Fibroblast of lung (primary cell): Measurements from ENCODE around the gene ADARB1. TPM values are rescaled to one million over a fixed set of nuclear protein-coding genes. Genes with fewer than 3 reads are reported as not detected.

Source experiments
- DNase-seq, 2 donors: peaks; one replicate each; pipeline versions ENCODE4 v3.0.0 to v3.0.0-alpha.2; 2010; ENCODE audit warnings: low read depth in 2 of 2
- H2AFZ ChIP-seq: 2 replicates; pipeline ENCODE4 v1.5.1; 2012; ENCODE audit warnings: low read length, control low read depth, inconsistent platforms
- H3K27ac ChIP-seq: 2 replicates; pipeline ENCODE4 v1.5.1; 2011; ENCODE audit warnings: low read length, control low read depth; ENCODE audit not compliant: insufficient read depth
- H3K27me3 ChIP-seq: 2 replicates; pipeline ENCODE4 v1.5.1; 2011; ENCODE audit warnings: mild to moderate bottlenecking, low read length; ENCODE audit not compliant: control insufficient read depth, insufficient read depth
- H3K36me3 ChIP-seq: 2 replicates; pipeline ENCODE4 v1.5.1; 2011; ENCODE audit warnings: low read length; ENCODE audit not compliant: control insufficient read depth, insufficient read depth
- H3K4me1 ChIP-seq: 2 replicates; pipeline ENCODE4 v1.5.1; 2011; ENCODE audit warnings: low read length; ENCODE audit not compliant: control insufficient read depth, insufficient read depth; ENCODE audit errors: extremely low read depth
- H3K4me2 ChIP-seq: 2 replicates; pipeline ENCODE4 v1.5.1; 2011; ENCODE audit warnings: low read length, control low read depth; ENCODE audit not compliant: insufficient read depth; ENCODE audit errors: extremely low read depth
- H3K4me3 ChIP-seq, 4 experiments: fragments of 200-600 bp in 1 of 4; sonication (generic) in 1 of 4; replicated peaks in 1 of 4; 2 replicates each; pipeline ENCODE4 v1.5.1; 2011 to 2016; ENCODE audit warnings: low read length in 4 of 4, low read depth in 3 of 4, mild to moderate bottlenecking in 3 of 4, control low read depth in 2 of 4, inconsistent platforms in 1 of 4, mixed read lengths in 1 of 4; ENCODE audit not compliant: insufficient read depth in 1 of 4; ENCODE audit errors: control extremely low read depth in 1 of 4
- H3K79me2 ChIP-seq: 2 replicates; pipeline ENCODE4 v1.5.1; 2012; ENCODE audit warnings: mild to moderate bottlenecking, low read length, inconsistent platforms; ENCODE audit not compliant: control insufficient read depth, insufficient read depth
- H3K9ac ChIP-seq: 2 replicates; pipeline ENCODE4 v1.5.1; 2011; ENCODE audit warnings: mild to moderate bottlenecking, low read length, control low read depth; ENCODE audit not compliant: insufficient read depth
- H3K9me3 ChIP-seq: 2 replicates; pipeline ENCODE4 v1.5.1; 2012; ENCODE audit warnings: low read depth, low read length; ENCODE audit not compliant: control insufficient read depth, insufficient read depth
- H4K20me1 ChIP-seq: 2 replicates; pipeline ENCODE4 v1.5.1; 2011; ENCODE audit warnings: low read length; ENCODE audit not compliant: control insufficient read depth, insufficient read depth; ENCODE audit errors: extremely low read depth
- EZH2 ChIP-seq: IDR thresholded peaks from 2 replicates; pipeline ENCODE4 v1.5.1; 2012; ENCODE audit warnings: low read length, control low read depth, mild to moderate bottlenecking; ENCODE audit errors: missing control alignments
- polyA plus RNA-seq, 2 donors: library from polyadenylated mRNA; depleted of rRNA in 1 of 2; stranded (reverse) in 1 of 2; unstranded in 1 of 2; fragments of >200 nt; gene quantifications; 2 replicates each; pipeline ENCODE4 v1.2.1, GENCODE V29; 2011 to 2012; ENCODE audit warnings: missing spikeins in 1 of 2
- total RNA-seq: library from RNA; depleted of rRNA; stranded (reverse); fragments of >200 nt; gene quantifications from 2 replicates; pipeline ENCODE4 v1.2.1, GENCODE V29; 2014
- TF ChIP-seq, protein P1 (sequence below), 2 donors: IDR thresholded peaks in 1 of 2; conservative IDR thresholded peaks in 1 of 2; 1 replicate in 1 of 2; 2 replicates in 1 of 2; pipeline ENCODE4 v1.5.1; 2011 to 2012; ENCODE audit warnings: low read length in 2 of 2, control low read depth in 1 of 2, inconsistent platforms in 1 of 2, low read depth in 1 of 2, mild to moderate bottlenecking in 1 of 2

ADARB1 gene
- total and polyA plus RNA-seq, 2 donors (not counting 1 experiment from before 2014, with no cell fraction given): 20.2 to 25.3 TPM

DNA sequence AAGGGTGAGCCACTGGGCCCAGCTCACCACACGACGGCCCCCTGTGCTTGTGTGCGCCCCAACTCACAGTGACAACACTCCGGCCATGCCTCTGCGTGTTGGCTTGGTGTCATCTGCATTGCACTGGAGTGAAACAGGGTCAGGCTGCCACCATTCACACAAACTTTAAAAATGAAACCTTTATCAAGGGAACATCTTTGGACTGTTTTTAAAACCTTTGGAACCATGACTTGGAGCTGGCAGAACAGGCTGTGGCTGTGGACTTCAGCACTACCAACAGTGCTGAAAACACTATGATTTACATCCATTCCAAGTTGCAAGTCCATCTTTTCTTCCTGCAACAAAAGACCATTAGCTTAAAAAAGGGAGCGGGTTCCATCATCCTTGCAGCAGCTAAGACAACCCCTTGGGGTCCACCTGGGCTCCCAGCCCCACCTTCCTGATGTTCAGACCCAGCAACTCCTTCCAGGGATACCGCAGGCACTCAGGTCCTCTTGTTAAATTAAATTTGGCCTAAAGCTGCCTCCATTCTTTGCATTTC, 187.7 kb downstream of the ADARB1 start:
- TF ChIP-seq EZH2: no peak
- TF ChIP-seq, protein P1, sequence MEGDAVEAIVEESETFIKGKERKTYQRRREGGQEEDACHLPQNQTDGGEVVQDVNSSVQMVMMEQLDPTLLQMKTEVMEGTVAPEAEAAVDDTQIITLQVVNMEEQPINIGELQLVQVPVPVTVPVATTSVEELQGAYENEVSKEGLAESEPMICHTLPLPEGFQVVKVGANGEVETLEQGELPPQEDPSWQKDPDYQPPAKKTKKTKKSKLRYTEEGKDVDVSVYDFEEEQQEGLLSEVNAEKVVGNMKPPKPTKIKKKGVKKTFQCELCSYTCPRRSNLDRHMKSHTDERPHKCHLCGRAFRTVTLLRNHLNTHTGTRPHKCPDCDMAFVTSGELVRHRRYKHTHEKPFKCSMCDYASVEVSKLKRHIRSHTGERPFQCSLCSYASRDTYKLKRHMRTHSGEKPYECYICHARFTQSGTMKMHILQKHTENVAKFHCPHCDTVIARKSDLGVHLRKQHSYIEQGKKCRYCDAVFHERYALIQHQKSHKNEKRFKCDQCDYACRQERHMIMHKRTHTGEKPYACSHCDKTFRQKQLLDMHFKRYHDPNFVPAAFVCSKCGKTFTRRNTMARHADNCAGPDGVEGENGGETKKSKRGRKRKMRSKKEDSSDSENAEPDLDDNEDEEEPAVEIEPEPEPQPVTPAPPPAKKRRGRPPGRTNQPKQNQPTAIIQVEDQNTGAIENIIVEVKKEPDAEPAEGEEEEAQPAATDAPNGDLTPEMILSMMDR (conservative IDR thresholded peaks at IDR 0.05 in 1 of 2, IDR thresholded peaks at IDR 0.05 in 1 of 2; ENCODE audit: low read depth in 1 of 2, low read length in 2 of 2): no peak
- H3K9ac ChIP-seq: no peak overlapping the region
- H3K79me2 ChIP-seq: no peaks in the 10 kb centered on the region
- no peaks in the 10 kb centered on the region for H3K4me1 ChIP-seq
- H4K20me1 ChIP-seq: no peaks in the 10 kb centered on the region
- H3K4me2 ChIP-seq: no peak overlapping the region
- peaks cover 3% of the 10 kb centered on the region for H3K27me3 ChIP-seq
- H3K4me3 ChIP-seq: no peak overlapping the region
- H3K27ac ChIP-seq: no peak overlapping the region
- no peak for DNase-seq
- peaks cover 22% of the 10 kb centered on the region for H3K36me3 ChIP-seq
- H2AFZ ChIP-seq: no peak overlapping the region
- H3K9me3 ChIP-seq: no peaks in the 10 kb centered on the region

DNA sequence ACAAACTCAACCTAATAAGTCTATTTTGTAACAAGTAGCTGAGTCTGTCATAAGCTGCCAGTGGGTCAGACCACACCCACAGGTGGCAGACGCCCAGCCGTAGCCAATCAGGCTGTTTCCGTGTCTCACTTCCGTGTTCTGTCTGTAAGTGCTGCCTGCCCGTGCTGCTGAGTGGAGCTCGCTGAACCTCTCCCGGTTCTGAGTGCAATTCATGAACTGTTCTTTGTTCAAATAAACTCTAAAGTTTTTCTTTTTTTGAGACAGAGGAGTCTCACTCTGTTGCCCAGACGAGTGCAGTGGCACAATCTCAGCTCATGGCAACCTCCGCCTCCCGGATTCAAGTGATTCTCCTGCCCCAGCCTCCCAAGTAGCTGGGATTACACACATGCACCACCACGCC, 188.2 kb downstream of the ADARB1 start:
- Histone ChIP-seq H3K79me2 (no peaks in the 10 kb centered on the region), H3K4me3 (no peak overlapping the region), H3K4me1 (no peaks in the 10 kb centered on the region), H3K4me2 (no peak overlapping the region), H2AFZ (no peak overlapping the region), H3K36me3 (peaks cover 26% of the 10 kb centered on the region), H3K27me3 (no peaks in the 10 kb centered on the region), H3K9ac (no peak overlapping the region), H3K27ac (no peak overlapping the region), H3K9me3 (no peaks in the 10 kb centered on the region), H4K20me1 (no peaks in the 10 kb centered on the region)
- no peak for TF ChIP-seq EZH2
- TF ChIP-seq, protein P1 (conservative IDR thresholded peaks at IDR 0.05 in 1 of 2, IDR thresholded peaks at IDR 0.05 in 1 of 2; ENCODE audit: low read depth in 1 of 2, low read length in 2 of 2): no peak
- DNase-seq: no peak

DNA sequence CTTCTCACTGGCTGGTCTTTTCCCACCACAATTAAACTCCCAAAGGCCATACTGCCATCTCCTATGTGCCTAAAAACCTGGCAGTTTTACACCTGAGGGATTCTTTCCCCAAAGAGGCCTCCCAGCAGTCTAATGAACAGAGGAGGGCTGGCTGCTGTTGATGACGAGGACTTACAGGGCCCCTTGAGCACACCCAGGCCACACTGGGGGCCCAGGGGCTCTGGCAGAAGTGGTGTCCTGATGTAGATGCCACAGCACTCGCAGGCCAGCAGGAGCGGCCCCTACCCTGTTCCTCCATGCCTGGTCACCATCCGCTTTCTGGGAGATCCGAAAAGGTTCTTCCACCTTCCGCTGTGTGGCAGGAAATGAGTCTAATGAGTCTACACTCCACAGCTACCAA, 189.2 kb downstream of the ADARB1 start:
- no peaks in the 10 kb centered on the region for H3K4me1 ChIP-seq
- no peak for DNase-seq
- no peaks in the 10 kb centered on the region for H3K79me2 ChIP-seq
- H3K4me3 ChIP-seq: no peak overlapping the region
- no peak overlapping the region for H2AFZ ChIP-seq
- no peaks in the 10 kb centered on the region for H3K27me3 ChIP-seq
- H3K27ac ChIP-seq: no peak overlapping the region
- H4K20me1 ChIP-seq: no peaks in the 10 kb centered on the region
- H3K36me3 ChIP-seq: peaks cover 26% of the 10 kb centered on the region
- TF ChIP-seq EZH2: no peak
- TF ChIP-seq, protein P1 (conservative IDR thresholded peaks at IDR 0.05 in 1 of 2, IDR thresholded peaks at IDR 0.05 in 1 of 2; ENCODE audit: low read depth in 1 of 2, low read length in 2 of 2): no peak
- H3K9ac ChIP-seq: no peak overlapping the region
- H3K9me3 ChIP-seq: no peaks in the 10 kb centered on the region
- no peak overlapping the region for H3K4me2 ChIP-seq
